Measurements from ENCODE around the gene MROH8. TPM values are rescaled to one million over a fixed set of nuclear protein-coding genes. Genes with fewer than 3 reads are reported as not detected.
"Not testable (repeated sequence)": the region's sequence is repeated elsewhere in the genome, so short reads cannot be mapped to it uniquely, and the experiment has no call there.

Gene MROH8
- total RNA-seq, 1 experiment from 2014 or later = 1.9 TPM

GRCh38 chr20:37069563-37069962 is 109.8 kb downstream of the MROH8 start:
- not testable (repeated sequence) for DNase-seq; H3K27me3 ChIP-seq (ENCODE audit: low read length); H3K4me3 ChIP-seq (ENCODE audit: low read length); H2AFZ ChIP-seq (ENCODE audit: low read length); H3K9me2 ChIP-seq (replicated peaks; ENCODE audit: insufficient read depth, low read length); H4K20me1 ChIP-seq (ENCODE audit: insufficient read depth, low read depth, low read length); H3K9me3 ChIP-seq (ENCODE audit: low read length); H3K9ac ChIP-seq (ENCODE audit: low read length); H3K4me2 ChIP-seq (ENCODE audit: low read depth, low read length, poor library complexity, severe bottlenecking); H3K27ac ChIP-seq (ENCODE audit: low read length)
- peaks cover 25% of the 10 kb centered on the region for H3K36me3 ChIP-seq (ENCODE audit: insufficient read depth, low read length)
- H3K79me2 ChIP-seq (ENCODE audit: low read length) = peaks cover 56% of the 10 kb centered on the region
- peaks cover 46% of the 10 kb centered on the region for H3K4me1 ChIP-seq (ENCODE audit: low read length)

GRCh38 chr20:37066168-37066567 is 113.2 kb downstream of the MROH8 start:
- peaks cover 27% of the 10 kb centered on the region for H3K79me2 ChIP-seq (ENCODE audit: low read length)
- no peak overlapping the region for H2AFZ ChIP-seq (ENCODE audit: low read length)
- H3K27me3 ChIP-seq (ENCODE audit: low read length) = no peaks in the 10 kb centered on the region
- H3K9ac ChIP-seq (ENCODE audit: low read length) = no peak overlapping the region
- no peaks in the 10 kb centered on the region for H4K20me1 ChIP-seq (ENCODE audit: insufficient read depth, low read depth, low read length)
- DNase-seq = no peak
- H3K36me3 ChIP-seq (ENCODE audit: insufficient read depth, low read length) = peaks cover 35% of the 10 kb centered on the region
- peak overlapping the region; percentile 28 for H3K27ac ChIP-seq (ENCODE audit: low read length)
- H3K9me3 ChIP-seq (ENCODE audit: low read length) = no peaks in the 10 kb centered on the region
- no peak overlapping the region for H3K4me2 ChIP-seq (ENCODE audit: low read depth, low read length, poor library complexity, severe bottlenecking)
- peaks cover 20% of the 10 kb centered on the region for H3K4me1 ChIP-seq (ENCODE audit: low read length)
- H3K4me3 ChIP-seq (ENCODE audit: low read length) = no peak overlapping the region
- no peaks in the 10 kb centered on the region for H3K9me2 ChIP-seq (replicated peaks; ENCODE audit: insufficient read depth, low read length)

DNA sequence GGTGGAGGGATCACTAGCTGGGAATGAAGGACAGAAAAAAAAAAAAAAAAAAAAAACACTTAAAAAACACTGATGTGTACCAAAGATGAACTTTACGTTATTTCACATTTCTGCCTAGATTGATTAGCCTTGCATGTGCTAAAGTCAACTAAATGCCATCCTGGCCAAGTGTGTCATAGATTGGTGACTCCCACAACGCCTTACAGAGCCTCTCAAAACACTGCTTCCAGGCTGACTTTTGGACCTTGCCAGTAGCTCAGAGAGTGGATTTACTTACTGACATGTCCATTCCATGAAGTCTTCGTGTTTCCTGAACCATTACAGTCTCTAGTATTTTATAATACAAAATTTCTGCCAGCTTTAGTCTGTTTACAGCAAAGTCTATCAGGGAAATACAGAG is 124.1 kb downstream of the MROH8 start:
- Histone ChIP-seq H3K4me3 (ENCODE audit: low read length) (no peak overlapping the region), H2AFZ (ENCODE audit: low read length) (no peak overlapping the region), H3K36me3 (ENCODE audit: insufficient read depth, low read length) (peaks cover 60% of the 10 kb centered on the region), H3K9me2 (replicated peaks; ENCODE audit: insufficient read depth, low read length) (no peaks in the 10 kb centered on the region), H3K79me2 (ENCODE audit: low read length) (0 out of 2 replicates have a peak, but pooled peaks cover 8% of the 10 kb centered on the region), H4K20me1 (ENCODE audit: insufficient read depth, low read depth, low read length) (no peaks in the 10 kb centered on the region), H3K4me1 (ENCODE audit: low read length) (peaks cover 6% of the 10 kb centered on the region), H3K9ac (ENCODE audit: low read length) (no peak overlapping the region), H3K4me2 (ENCODE audit: low read depth, low read length, poor library complexity, severe bottlenecking) (no peak overlapping the region), H3K9me3 (ENCODE audit: low read length) (no peaks in the 10 kb centered on the region), H3K27ac (ENCODE audit: low read length) (no peak overlapping the region), H3K27me3 (ENCODE audit: low read length) (no peaks in the 10 kb centered on the region)
- DNase-seq = no peak

DNA sequence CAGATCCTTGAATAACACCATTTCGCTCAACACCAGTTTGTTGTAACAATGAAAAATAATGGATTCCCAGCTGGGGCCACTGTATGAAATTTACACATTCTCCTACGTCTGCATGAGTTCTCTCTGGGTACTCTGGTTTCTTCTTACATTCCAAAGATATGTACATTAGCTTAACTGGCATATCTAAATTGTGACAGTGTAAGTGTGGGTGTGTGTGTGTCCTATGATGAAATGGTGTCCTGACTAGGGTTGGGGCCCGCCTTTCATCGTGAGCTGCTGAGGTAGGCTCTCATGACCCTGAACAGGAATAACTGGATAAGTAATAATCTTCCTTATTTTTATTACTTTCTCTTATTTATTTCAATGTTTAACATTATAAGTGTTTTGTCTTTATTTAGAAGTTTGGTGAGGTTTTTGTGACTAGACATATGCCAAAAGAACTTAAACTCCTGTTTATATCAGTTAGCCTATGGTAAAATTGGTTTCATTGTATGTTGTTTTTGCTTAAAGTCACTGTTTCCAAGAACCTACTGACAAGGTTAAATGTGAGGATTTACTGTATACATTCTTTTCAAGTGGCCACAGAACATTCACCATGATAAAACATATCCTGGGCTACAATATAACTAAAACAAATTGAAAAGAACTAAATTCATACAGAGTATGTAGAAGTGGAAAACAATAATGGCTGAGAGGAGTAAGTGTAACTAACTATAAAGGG is 126.0 kb downstream of the MROH8 start:
- DNase-seq = no peak
- no peaks in the 10 kb centered on the region for H4K20me1 ChIP-seq (ENCODE audit: insufficient read depth, low read depth, low read length)
- peaks cover 47% of the 10 kb centered on the region for H3K36me3 ChIP-seq (ENCODE audit: insufficient read depth, low read length)
- no peak overlapping the region for H3K4me2 ChIP-seq (ENCODE audit: low read depth, low read length, poor library complexity, severe bottlenecking)
- H3K9ac ChIP-seq (ENCODE audit: low read length) = no peak overlapping the region
- H3K79me2 ChIP-seq (ENCODE audit: low read length) = 0 out of 2 replicates have a peak, but pooled peaks cover 8% of the 10 kb centered on the region
- no peaks in the 10 kb centered on the region for H3K27me3 ChIP-seq (ENCODE audit: low read length)
- H3K9me3 ChIP-seq (ENCODE audit: low read length) = no peaks in the 10 kb centered on the region
- peaks cover 6% of the 10 kb centered on the region for H3K4me1 ChIP-seq (ENCODE audit: low read length)
- no peak overlapping the region for H3K27ac ChIP-seq (ENCODE audit: low read length)
- no peak overlapping the region for H3K4me3 ChIP-seq (ENCODE audit: low read length)
- no peaks in the 10 kb centered on the region for H3K9me2 ChIP-seq (replicated peaks; ENCODE audit: insufficient read depth, low read length)
- no peak overlapping the region for H2AFZ ChIP-seq (ENCODE audit: low read length)

Other genes starting within 250 kb of the MROH8 start
- gene SAMHD1, start 227.8 kb downstream of the MROH8 start, total RNA-seq (2014; rRNA removed; shearing (Covaris generic); ENCODE audit: low replicate concordance) = 26.4 and 28.7 TPM in 2 replicates
- gene RBL1, start 83.6 kb downstream of the MROH8 start, total RNA-seq (2014; rRNA removed; shearing (Covaris generic); ENCODE audit: low replicate concordance) = 12.5 and 19.2 TPM in 2 replicates
- 125 and 283 TPM in 2 replicates for gene RPN2, start 218 bp downstream of the MROH8 start, total RNA-seq (2014; rRNA removed; shearing (Covaris generic); ENCODE audit: low replicate concordance)
- not detected in 2 replicates for gene GHRH, start 82.3 kb upstream of the MROH8 start, total RNA-seq (2014; rRNA removed; shearing (Covaris generic); ENCODE audit: low replicate concordance)
- 7.7 and 8.5 TPM in 2 replicates for gene MANBAL, start 110.1 kb upstream of the MROH8 start, total RNA-seq (2014; rRNA removed; shearing (Covaris generic); ENCODE audit: low replicate concordance)
- 39.9 and 41.5 TPM in 2 replicates for gene SRC, start 166.6 kb upstream of the MROH8 start, total RNA-seq (2014; rRNA removed; shearing (Covaris generic); ENCODE audit: low replicate concordance)

All from Karpas-422 (cell line).